Measurements from ENCODE around the gene INPP4B.

Gene INPP4B

GRCh38 chr4:142377342-142378091 is 468.6 kb downstream of the INPP4B start:
- no peak for DNase-seq (ENCODE audit: low read depth in 3 of 3)

GRCh38 chr4:142376204-142376603 is 469.9 kb downstream of the INPP4B start:
- DNase-seq (ENCODE audit: low read depth in 3 of 3), result no peak

- DNase-seq (ENCODE audit: low read depth in 3 of 3), result no peak
Observed at GRCh38 chr4:142373610-142374009, 472.5 kb downstream of the INPP4B start.

- no peak for DNase-seq (ENCODE audit: low read depth in 3 of 3)
Observed at GRCh38 chr4:142372530-142373260, 473.4 kb downstream of the INPP4B start.

GRCh38 chr4:142369141-142369540 is 477.0 kb downstream of the INPP4B start:
- DNase-seq (ENCODE audit: low read depth in 3 of 3), result no peak

- DNase-seq (ENCODE audit: low read depth in 3 of 3), result no peak
Observed at GRCh38 chr4:142367418-142368180, 478.5 kb downstream of the INPP4B start.

GRCh38 chr4:142366769-142367181 is 479.3 kb downstream of the INPP4B start:
- DNase-seq (ENCODE audit: low read depth in 3 of 3), result no peak

- no peak for DNase-seq (ENCODE audit: low read depth in 3 of 3)
Observed at GRCh38 chr4:142365391-142365790, 480.7 kb downstream of the INPP4B start.

- DNase-seq (ENCODE audit: low read depth in 3 of 3), result no peak
Observed at GRCh38 chr4:142363686-142364085, 482.4 kb downstream of the INPP4B start.

GRCh38 chr4:142361981-142362380 is 484.1 kb downstream of the INPP4B start:
- DNase-seq (ENCODE audit: low read depth in 3 of 3), result no peak

GRCh38 chr4:142360657-142361056 is 485.4 kb downstream of the INPP4B start:
- no peak for DNase-seq (ENCODE audit: low read depth in 3 of 3)

- no peak for DNase-seq (ENCODE audit: low read depth in 3 of 3)
Observed at GRCh38 chr4:142358656-142359055, 487.4 kb downstream of the INPP4B start.

- DNase-seq (ENCODE audit: low read depth in 3 of 3), result no peak
Observed at GRCh38 chr4:142356801-142357200, 489.3 kb downstream of the INPP4B start.

GRCh38 chr4:142356118-142356759 is 489.9 kb downstream of the INPP4B start:
- DNase-seq (ENCODE audit: low read depth in 3 of 3), result no peak

GRCh38 chr4:142355421-142355930 is 490.6 kb downstream of the INPP4B start:
- no peak for DNase-seq (ENCODE audit: low read depth in 3 of 3)

- DNase-seq (ENCODE audit: low read depth in 3 of 3), result no peak
Observed at GRCh38 chr4:142354794-142355420, 491.2 kb downstream of the INPP4B start.

- no peak for DNase-seq (ENCODE audit: low read depth in 3 of 3)
Observed at GRCh38 chr4:142354041-142354440, 492.1 kb downstream of the INPP4B start.

GRCh38 chr4:142353149-142353738 is 492.9 kb downstream of the INPP4B start:
- no peak for DNase-seq (ENCODE audit: low read depth in 3 of 3)

- no peak for DNase-seq (ENCODE audit: low read depth in 3 of 3)
Observed at GRCh38 chr4:142352712-142353111, 493.4 kb downstream of the INPP4B start.

- DNase-seq (ENCODE audit: low read depth in 3 of 3), result no peak
Observed at GRCh38 chr4:142351958-142352357, 494.1 kb downstream of the INPP4B start.

GRCh38 chr4:142350871-142351270 is 495.2 kb downstream of the INPP4B start:
- DNase-seq (ENCODE audit: low read depth in 3 of 3), result no peak
